Mesenchymal stem cell (in vitro differentiated cells and primary cell): ENCODE data around the gene CPA1.

Experiments
- DNase-seq: peaks from one replicate; pipeline ENCODE4 v3.0.0-alpha.2; 2013
- H2AFZ ChIP-seq: one replicate; pipeline ENCODE4 v1.6.1; 2013; ENCODE audit warnings: low read depth, mild to moderate bottlenecking, control low read depth, inconsistent platforms, low read length, moderate library complexity
- H2AK5ac ChIP-seq: 2 replicates; pipeline ENCODE4 v1.6.1; 2013; ENCODE audit warnings: low read length, moderate library complexity, mild to moderate bottlenecking, inconsistent platforms; ENCODE audit not compliant: severe bottlenecking
- H2BK120ac ChIP-seq: one replicate; pipeline ENCODE4 v1.6.1; 2013; ENCODE audit warnings: low read depth, mild to moderate bottlenecking, inconsistent platforms, low read length, moderate library complexity
- H2BK12ac ChIP-seq, 2 experiments: one replicate each; pipeline ENCODE4 v1.6.1; 2013; ENCODE audit warnings: inconsistent platforms in 2 of 2, low read length in 2 of 2, mild to moderate bottlenecking in 2 of 2, moderate library complexity in 2 of 2, control low read depth in 1 of 2
- H2BK15ac ChIP-seq: one replicate; pipeline ENCODE4 v1.6.1; 2013; ENCODE audit warnings: mild to moderate bottlenecking, low read depth, inconsistent platforms; ENCODE audit not compliant: poor library complexity, severe bottlenecking
- H2BK5ac ChIP-seq: 2 replicates; pipeline ENCODE4 v1.6.1; 2013; ENCODE audit warnings: low read depth, mild to moderate bottlenecking, low read length, control low read depth, inconsistent platforms; ENCODE audit not compliant: poor library complexity, severe bottlenecking
- H3K14ac ChIP-seq, 2 experiments: one replicate each; pipeline ENCODE4 v1.6.1; 2013; ENCODE audit warnings: inconsistent platforms in 2 of 2, low read length in 2 of 2, control low read depth in 1 of 2, mild to moderate bottlenecking in 1 of 2, moderate library complexity in 1 of 2
- H3K18ac ChIP-seq, 2 experiments: one replicate each; pipeline ENCODE4 v1.6.1; 2013; ENCODE audit warnings: inconsistent platforms in 2 of 2, low read length in 2 of 2, control low read depth in 1 of 2, low read depth in 1 of 2, mild to moderate bottlenecking in 1 of 2
- H3K23ac ChIP-seq, 2 experiments: one replicate each; pipeline ENCODE4 v1.6.1; 2013; ENCODE audit warnings: inconsistent platforms in 2 of 2, low read length in 2 of 2, mild to moderate bottlenecking in 2 of 2, moderate library complexity in 2 of 2, control low read depth in 1 of 2
- H3K27ac ChIP-seq: 2 replicates; pipeline ENCODE4 v1.5.1; 2013; ENCODE audit warnings: mild to moderate bottlenecking, moderate library complexity, low read length, control low read depth, inconsistent platforms; ENCODE audit not compliant: poor library complexity, severe bottlenecking
- H3K27me3 ChIP-seq, 2 experiments: 2 replicates each; pipeline versions ENCODE4 v1.6.1 to v1.7.0; 2013; ENCODE audit warnings: low read length in 2 of 2, mild to moderate bottlenecking in 2 of 2, moderate library complexity in 2 of 2, control low read depth in 1 of 2, inconsistent platforms in 1 of 2; ENCODE audit not compliant: control insufficient read depth in 1 of 2, insufficient read depth in 1 of 2
- H3K36me3 ChIP-seq, 2 experiments: 2 replicates each; pipeline versions ENCODE4 v1.6.1 to v1.7.0; 2013; ENCODE audit warnings: low read length in 2 of 2, control low read depth in 1 of 2, inconsistent platforms in 1 of 2, low read depth in 1 of 2, mild to moderate bottlenecking in 1 of 2; ENCODE audit not compliant: insufficient read depth in 2 of 2, control insufficient read depth in 1 of 2
- H3K4ac ChIP-seq, 2 experiments: one replicate each; pipeline ENCODE4 v1.6.1; 2013; ENCODE audit warnings: inconsistent platforms in 2 of 2, low read length in 2 of 2, mild to moderate bottlenecking in 2 of 2, moderate library complexity in 2 of 2, control low read depth in 1 of 2, low read depth in 1 of 2
- H3K4me1 ChIP-seq: 2 replicates; pipeline ENCODE4 v1.6.1; 2013; ENCODE audit warnings: low read depth, low read length, control low read depth; ENCODE audit not compliant: control insufficient read depth, insufficient read depth
- H3K4me2 ChIP-seq: 2 replicates; pipeline ENCODE4 v1.6.1; 2013; ENCODE audit warnings: low read length, mild to moderate bottlenecking, inconsistent platforms; ENCODE audit not compliant: poor library complexity, severe bottlenecking
- H3K4me3 ChIP-seq, 2 experiments: 2 replicates each; pipeline versions ENCODE4 v1.5.1 to v1.7.0; 2013; ENCODE audit warnings: low read length in 2 of 2, mild to moderate bottlenecking in 2 of 2, control low read depth in 1 of 2, low read depth in 1 of 2; ENCODE audit not compliant: insufficient read depth in 1 of 2
- H3K79me1 ChIP-seq: replicated peaks from 2 replicates; pipeline ENCODE4 v1.6.1; 2013; ENCODE audit warnings: mild to moderate bottlenecking, control low read depth, low read length, inconsistent platforms; ENCODE audit not compliant: poor library complexity, severe bottlenecking
- H3K9ac ChIP-seq: 2 replicates; pipeline ENCODE4 v1.7.0; 2013; ENCODE audit warnings: mild to moderate bottlenecking, low read length, moderate library complexity
- H3K9me3 ChIP-seq: 2 replicates; pipeline ENCODE4 v1.7.0; 2013; ENCODE audit warnings: mild to moderate bottlenecking, low read length; ENCODE audit not compliant: control insufficient read depth
- H4K8ac ChIP-seq: one replicate; pipeline ENCODE4 v1.6.1; 2013; ENCODE audit warnings: inconsistent platforms, mild to moderate bottlenecking, low read length, moderate library complexity
- H4K91ac ChIP-seq: one replicate; pipeline ENCODE4 v1.6.1; 2013; ENCODE audit warnings: mild to moderate bottlenecking, low read length, inconsistent platforms
- WGBS: methylation state at CpG from one replicate; pipeline ENCODE4 v1.1.7; 2013; ENCODE audit warnings: mixed read lengths; 5-methylcytosine and 5-hydroxymethylcytosine counted together

The CPA1 gene

GRCh38 chr7:130421684-130422083 lies 41.4 kb downstream of the CPA1 start:
- H3K23ac ChIP-seq = no peak overlapping the region
- no peak overlapping the region for H3K4me2 ChIP-seq
- H3K4ac ChIP-seq = no peak overlapping the region
- no peak overlapping the region for H2BK15ac ChIP-seq
- no peak overlapping the region for H3K14ac ChIP-seq
- H2AFZ ChIP-seq = no peak overlapping the region
- H3K18ac ChIP-seq = no peak overlapping the region
- DNase-seq = peak; percentile 77
- no peak overlapping the region for H2AK5ac ChIP-seq
- H4K91ac ChIP-seq = no peak overlapping the region
- no peak overlapping the region for H2BK12ac ChIP-seq
- H3K9me3 ChIP-seq = no peaks in the 10 kb centered on the region
- H3K27ac ChIP-seq = peak overlapping the region; percentile 13
- peak overlapping the region; percentile 85 for H3K9ac ChIP-seq
- H4K8ac ChIP-seq = no peak overlapping the region
- H3K36me3 ChIP-seq = peaks cover 0 to 3% of the 10 kb centered on the region in 2 experiments
- no peak overlapping the region for H2BK120ac ChIP-seq
- peak overlapping the region in 1 of 2 experiments; percentile 19 for H3K4me3 ChIP-seq
- WGBS = 53% methylated on average over 2 of the region's 2 CpGs
- peaks cover 2% of the 10 kb centered on the region for H3K79me1 ChIP-seq
- H3K4me1 ChIP-seq = peaks cover 8% of the 10 kb centered on the region
- H2BK5ac ChIP-seq = no peak overlapping the region
- no peaks in the 10 kb centered on the region for H3K27me3 ChIP-seq

- H3K27me3 ChIP-seq = no peaks in the 10 kb centered on the region
- no peak overlapping the region for H3K4me3 ChIP-seq
- H2AFZ ChIP-seq = no peak overlapping the region
- no CpG with 5 or more reads among the region's 3 CpGs for WGBS
- H3K14ac ChIP-seq = no peak overlapping the region
- no peak overlapping the region for H3K18ac ChIP-seq
- no peak overlapping the region for H3K9ac ChIP-seq
- H2BK5ac ChIP-seq = no peak overlapping the region
- H3K27ac ChIP-seq = no peak overlapping the region
- no peak overlapping the region for H4K91ac ChIP-seq
- no peak overlapping the region for H3K4me2 ChIP-seq
- peaks cover 3% of the 10 kb centered on the region in 2 experiments for H3K36me3 ChIP-seq
- peaks cover 2% of the 10 kb centered on the region for H3K79me1 ChIP-seq
- no peak overlapping the region for H3K23ac ChIP-seq
- H2BK12ac ChIP-seq = no peak overlapping the region
- no peak overlapping the region for H2BK15ac ChIP-seq
- no peak overlapping the region for H2BK120ac ChIP-seq
- DNase-seq = peak; percentile 56
- no peak overlapping the region for H2AK5ac ChIP-seq
- H3K4me1 ChIP-seq = peaks cover 8% of the 10 kb centered on the region
- no peak overlapping the region for H4K8ac ChIP-seq
- H3K4ac ChIP-seq = no peak overlapping the region
- no peaks in the 10 kb centered on the region for H3K9me3 ChIP-seq
Measured at GRCh38 chr7:130423501-130424037, 43.3 kb downstream of the CPA1 start.

- DNase-seq = no peak
- Histone ChIP-seq H2BK15ac (no peak overlapping the region), H3K23ac (no peak overlapping the region), H3K36me3 (peaks cover 3% of the 10 kb centered on the region in 2 experiments), H3K4me3 (no peak overlapping the region), H4K8ac (no peak overlapping the region), H3K9ac (no peak overlapping the region), H3K18ac (no peak overlapping the region), H3K27ac (no peak overlapping the region), H2BK12ac (peak overlapping the region in 1 of 2 experiments; percentile 33), H3K14ac (no peak overlapping the region), H2BK120ac (no peak overlapping the region), H2BK5ac (no peak overlapping the region), H4K91ac (no peak overlapping the region), H2AFZ (no peak overlapping the region), H3K9me3 (no peaks in the 10 kb centered on the region), H3K4me1 (peaks cover 6% of the 10 kb centered on the region), H3K4me2 (no peak overlapping the region), H2AK5ac (no peak overlapping the region), H3K27me3 (no peaks in the 10 kb centered on the region), H3K4ac (no peak overlapping the region), H3K79me1 (peaks cover 3% of the 10 kb centered on the region)
- over 99% methylated on average over 3 of the region's 4 CpGs for WGBS
Measured at GRCh38 chr7:130425796-130426195, 45.5 kb downstream of the CPA1 start.

- Histone ChIP-seq H3K4ac (no peak overlapping the region), H4K8ac (no peak overlapping the region), H3K9me3 (no peaks in the 10 kb centered on the region), H2BK120ac (no peak overlapping the region), H2AFZ (no peak overlapping the region), H3K36me3 (peaks cover 3% of the 10 kb centered on the region in 2 experiments), H3K4me2 (no peak overlapping the region), H4K91ac (no peak overlapping the region), H2BK5ac (no peak overlapping the region), H3K4me3 (no peak overlapping the region), H3K4me1 (peaks cover 8% of the 10 kb centered on the region), H3K27ac (no peak overlapping the region), H2BK12ac (peak overlapping the region in 1 of 2 experiments; percentile 67), H2BK15ac (no peak overlapping the region), H2AK5ac (no peak overlapping the region), H3K79me1 (peaks cover 3% of the 10 kb centered on the region), H3K27me3 (no peaks in the 10 kb centered on the region), H3K14ac (no peak overlapping the region), H3K18ac (no peak overlapping the region), H3K23ac (no peak overlapping the region), H3K9ac (no peak overlapping the region)
- DNase-seq = no peak
- WGBS = 98% methylated on average over 4 of the region's 4 CpGs
Measured at GRCh38 chr7:130426564-130426963, 46.3 kb downstream of the CPA1 start.
